ENCODE measurements around the gene KANSL1L.

Gene KANSL1L

DNA sequence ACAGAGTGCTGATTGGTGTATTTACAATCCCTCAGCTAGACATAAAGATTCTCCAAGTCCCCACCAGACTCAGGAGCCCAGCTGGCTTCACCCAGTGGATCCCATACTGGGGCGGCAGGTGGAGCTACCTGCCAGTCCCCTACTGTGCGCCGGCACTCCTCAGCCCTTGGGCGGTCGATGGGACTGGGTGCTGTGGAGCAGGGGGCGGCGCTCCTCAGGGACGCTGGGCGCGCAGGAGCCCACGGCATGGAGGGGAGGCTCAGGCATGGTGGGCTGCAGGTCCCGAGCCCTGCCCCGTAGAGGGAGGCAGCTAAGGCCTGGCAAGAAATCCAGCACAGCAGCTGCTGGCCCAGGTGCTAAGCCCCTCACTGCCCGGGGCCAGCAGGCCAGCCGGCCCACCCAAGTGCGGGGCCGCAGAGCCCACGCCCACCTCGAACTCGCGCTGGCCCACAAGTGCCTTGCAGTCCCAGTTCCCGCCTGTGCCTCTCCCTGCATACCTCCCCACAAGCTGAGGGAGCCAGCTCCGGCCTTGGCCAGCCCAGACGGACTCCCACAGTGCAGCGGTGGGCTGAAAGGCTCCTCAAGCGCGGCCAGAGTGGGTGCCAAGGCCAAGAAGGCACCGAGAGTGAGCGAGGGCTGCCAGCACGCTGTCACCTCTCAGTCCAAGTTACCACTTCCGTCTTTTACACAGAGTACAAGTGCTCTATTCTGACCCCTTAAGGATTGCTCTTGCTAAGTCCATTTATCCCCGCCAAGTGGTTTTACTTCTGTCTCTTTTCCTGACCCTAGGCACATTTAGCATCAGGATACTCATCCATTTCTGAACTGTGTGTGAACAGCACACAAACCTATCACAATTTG, 170.5 kb downstream of the KANSL1L start:
- no peak for DNase-seq (ENCODE audit: low read depth in 4 of 4, low spot score in 1 of 4)

DNA sequence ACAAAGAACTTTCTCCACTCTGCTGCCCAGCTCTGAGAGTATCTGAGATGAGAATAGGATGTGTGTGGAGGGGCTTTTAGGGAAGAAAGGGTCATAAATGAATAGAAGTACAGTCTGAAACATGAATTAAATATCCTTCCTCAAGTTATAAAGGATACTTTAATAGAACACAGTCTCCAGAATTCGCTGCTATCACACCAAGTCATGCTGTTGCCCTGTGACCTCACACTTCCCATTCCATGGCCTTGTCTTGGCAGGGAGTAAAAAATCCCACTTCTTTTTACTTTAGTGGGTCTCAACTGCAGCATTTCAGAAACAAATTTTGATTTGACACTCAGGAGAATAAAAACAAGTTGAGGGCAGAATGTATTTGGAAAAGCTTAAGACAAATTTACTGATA, 172.6 kb downstream of the KANSL1L start:
- DNase-seq (ENCODE audit: low read depth in 4 of 4, low spot score in 1 of 4), result no peak

DNA sequence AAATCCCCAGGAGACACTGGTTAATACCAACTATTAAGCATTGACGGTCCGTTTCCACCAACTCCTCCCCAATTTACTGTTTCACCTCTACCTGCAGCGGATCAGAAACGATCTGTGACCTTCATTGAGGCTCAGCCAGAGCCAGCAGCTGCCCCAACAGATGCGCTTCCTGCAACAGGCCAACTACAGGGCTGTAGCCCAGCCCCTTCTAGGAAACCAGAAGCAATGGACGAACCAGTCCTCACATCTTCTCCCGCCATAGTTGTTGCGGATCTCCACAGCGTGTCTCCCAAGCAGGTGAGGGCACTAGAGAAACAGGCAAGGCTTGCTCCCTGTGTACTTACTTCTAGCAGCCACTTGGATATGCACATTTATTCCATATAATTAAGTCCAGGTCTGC, 177.2 kb downstream of the KANSL1L start:
- no peak for DNase-seq (ENCODE audit: low read depth in 4 of 4, low spot score in 1 of 4)

DNA sequence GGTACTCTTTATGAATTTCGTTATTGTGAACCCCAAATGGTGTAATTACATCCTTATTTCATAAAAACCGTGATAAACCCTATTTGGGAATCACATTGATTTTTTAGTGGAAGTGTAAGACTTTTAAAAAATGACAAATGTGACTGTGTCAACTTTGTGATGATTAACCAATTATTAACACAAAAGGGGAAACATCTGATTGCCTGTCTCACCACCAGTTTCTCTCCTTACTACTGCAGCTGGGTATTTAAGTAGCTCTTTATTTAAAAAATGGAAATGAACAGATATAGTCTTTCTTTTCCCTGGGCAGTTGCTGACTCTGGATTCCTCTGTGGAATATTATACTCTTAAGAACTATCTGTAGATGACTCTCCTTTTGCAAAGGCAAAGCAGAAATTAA, 180.4 kb downstream of the KANSL1L start:
- DNase-seq (ENCODE audit: low read depth in 4 of 4, low spot score in 1 of 4), result no peak

DNA sequence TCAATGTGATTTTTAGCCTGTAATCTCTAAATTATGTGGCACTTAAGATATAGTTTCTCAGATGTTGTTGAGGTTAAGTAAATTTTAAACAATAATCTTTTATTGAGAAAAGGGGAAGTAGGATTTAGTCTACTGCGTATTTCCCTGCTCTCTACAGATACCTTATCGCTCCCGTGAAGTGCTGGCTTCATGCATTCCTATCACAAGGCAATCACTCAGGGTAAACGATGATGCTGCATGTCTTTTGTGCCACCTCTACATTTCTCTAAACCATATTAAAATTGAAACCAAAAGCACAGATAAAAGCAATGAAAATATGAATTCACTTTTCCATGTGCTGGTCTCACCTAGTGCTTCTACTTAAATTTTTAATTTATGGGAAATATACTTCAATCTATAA, 183.2 kb downstream of the KANSL1L start:
- no peak for DNase-seq (ENCODE audit: low read depth in 4 of 4, low spot score in 1 of 4)

DNA sequence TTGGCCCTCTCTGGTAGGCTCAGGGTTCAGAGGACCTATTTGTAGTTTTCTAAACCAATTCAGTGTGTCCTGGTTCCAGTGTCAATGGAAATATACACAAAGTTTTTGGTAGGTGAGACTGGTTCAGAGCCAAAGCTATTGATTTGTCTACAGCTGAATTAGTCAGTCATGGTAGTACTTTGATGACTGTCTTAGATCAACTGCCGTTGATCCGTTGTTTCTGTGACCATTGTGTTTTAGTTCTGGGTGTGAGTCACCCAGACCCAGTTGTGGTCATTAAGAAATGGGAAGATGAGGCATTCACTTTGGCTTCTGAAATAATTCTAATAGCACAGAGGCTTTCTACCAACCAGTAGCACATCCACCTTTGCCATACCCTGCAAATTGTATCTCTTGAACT, 184.8 kb downstream of the KANSL1L start:
- no peak for DNase-seq (ENCODE audit: low read depth in 4 of 4, low spot score in 1 of 4)

DNA sequence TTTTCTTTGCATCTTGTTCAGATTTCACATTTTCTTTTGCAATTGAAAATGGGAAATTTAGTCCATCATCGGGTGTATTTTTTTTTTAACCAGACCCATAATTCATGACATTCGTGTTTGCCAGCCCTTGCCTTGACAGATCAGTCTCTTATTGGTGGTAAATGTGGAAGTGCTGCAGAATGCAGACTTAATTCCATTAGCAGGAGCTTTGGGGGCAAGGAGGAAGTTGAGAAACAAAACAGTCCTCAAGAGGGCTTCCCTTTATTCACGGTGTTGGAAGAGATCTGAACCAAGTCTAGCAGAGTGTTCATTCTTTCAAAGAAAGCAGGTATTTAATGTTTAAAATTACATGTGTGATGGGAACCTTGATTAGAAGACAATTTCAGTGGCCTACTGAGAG, 185.3 kb downstream of the KANSL1L start:
- DNase-seq (ENCODE audit: low read depth in 4 of 4, low spot score in 1 of 4), result no peak

DNA sequence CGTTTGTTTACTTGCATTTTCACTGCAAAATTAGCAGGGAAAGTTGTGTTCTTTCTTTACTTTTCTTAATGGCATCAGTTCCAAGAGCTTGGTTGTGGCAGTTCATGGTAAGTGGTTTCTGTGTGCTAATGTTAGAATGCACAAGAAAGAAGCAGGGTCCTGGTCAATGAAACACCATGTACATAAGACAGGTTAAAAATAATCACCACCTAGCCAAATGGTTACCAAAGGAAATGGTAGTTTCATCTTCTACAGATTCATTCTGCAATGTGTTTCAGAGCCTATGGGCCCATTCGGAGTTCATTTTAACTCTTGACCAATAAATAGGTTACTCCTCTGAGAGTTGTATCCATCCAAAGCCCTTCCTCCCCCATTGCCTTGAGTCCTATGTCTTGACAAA, 186.9 kb downstream of the KANSL1L start:
- DNase-seq (ENCODE audit: low read depth in 4 of 4, low spot score in 1 of 4), result no peak

DNA sequence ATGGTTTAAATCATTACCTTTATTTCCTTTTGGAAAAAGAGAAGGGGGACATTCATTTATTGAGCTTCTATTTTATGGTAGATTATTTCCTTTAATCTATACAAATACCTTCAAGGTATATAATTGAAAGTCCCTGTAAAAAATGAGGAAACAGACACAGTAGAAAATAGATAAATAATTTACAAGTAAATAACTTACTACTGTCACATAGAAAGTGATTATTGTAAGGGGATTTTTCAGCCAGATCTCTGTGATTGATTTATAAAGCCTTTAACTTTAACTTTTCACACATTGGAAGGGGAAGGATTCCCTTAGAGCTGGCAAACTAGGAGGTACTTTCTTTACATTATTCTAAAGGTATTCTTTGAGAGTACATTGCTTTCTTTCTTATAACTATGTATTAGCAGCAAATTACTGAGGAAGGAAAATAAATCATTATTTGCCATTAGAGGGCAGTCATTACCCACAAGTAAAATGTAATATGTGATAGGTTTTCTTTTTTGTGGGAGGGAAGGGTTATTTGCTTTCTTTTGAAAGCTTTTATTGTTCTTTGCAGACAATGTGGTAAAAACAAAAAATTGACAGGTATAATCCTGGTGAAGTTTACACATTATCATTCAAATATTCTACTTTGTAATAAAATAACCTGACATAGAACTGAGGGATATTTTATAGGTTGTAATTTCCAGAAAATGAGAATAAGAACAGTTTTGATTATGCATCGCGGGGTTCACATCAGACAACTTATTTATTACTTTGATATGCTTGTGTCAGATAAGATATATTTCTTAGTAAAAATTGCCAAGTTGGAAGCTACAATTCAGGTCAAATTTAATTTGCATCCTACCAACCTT, 193.6 kb downstream of the KANSL1L start:
- DNase-seq (ENCODE audit: low read depth in 4 of 4, low spot score in 1 of 4), result no peak

DNA sequence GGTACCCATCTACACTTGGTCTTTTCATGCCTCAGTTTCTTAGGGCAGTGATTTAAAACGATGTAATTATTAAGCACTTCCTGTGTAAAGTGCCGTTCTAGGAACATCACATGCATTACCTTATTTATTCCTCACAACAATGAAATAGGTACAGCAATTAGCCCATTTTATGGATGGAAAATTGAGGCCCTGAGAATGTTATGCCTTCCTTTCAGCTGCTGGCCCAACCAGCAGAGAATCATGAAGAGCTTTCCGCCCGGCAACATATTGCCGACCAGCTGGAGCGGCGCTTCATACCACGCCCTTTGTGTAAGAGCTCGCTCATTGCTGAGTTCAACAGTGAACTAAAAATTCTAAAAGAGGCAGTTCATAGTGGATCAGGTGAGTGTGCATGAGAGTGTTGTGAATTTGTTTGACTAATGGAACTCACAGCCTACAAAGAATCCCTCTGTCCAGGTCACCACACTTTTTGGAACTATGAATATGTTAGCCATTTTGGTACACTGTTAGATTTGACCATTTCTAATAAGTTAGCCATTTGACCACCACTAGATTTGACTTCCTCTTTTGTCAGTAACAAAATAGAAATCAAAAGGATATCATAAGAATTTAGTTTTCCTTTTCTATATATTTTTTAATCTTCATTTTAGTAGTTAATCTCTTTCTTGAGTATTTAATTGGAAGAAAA, 194.4 kb downstream of the KANSL1L start:
- DNase-seq (ENCODE audit: low read depth in 4 of 4, low spot score in 1 of 4), result no peak

DNA sequence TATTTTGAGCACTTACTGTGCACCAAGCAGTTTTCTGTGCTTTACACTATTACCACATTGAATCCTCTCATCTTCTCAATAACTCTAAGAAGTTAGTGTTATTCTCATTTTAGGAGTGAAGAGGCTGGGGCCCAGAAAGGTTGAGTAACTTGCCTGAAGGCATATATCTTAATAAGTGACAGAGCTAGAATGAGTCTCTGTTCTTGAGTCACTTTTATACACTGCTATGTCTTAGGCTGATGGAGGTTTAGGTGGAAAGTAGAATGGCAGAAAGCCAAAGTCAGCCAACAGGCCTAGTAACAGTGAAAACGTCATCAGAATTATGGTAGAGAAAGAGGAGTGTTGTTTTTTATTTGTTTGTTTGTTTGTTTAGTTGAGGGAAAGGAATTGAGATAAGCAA, 196.6 kb downstream of the KANSL1L start:
- DNase-seq (ENCODE audit: low read depth in 4 of 4, low spot score in 1 of 4), result no peak

DNA sequence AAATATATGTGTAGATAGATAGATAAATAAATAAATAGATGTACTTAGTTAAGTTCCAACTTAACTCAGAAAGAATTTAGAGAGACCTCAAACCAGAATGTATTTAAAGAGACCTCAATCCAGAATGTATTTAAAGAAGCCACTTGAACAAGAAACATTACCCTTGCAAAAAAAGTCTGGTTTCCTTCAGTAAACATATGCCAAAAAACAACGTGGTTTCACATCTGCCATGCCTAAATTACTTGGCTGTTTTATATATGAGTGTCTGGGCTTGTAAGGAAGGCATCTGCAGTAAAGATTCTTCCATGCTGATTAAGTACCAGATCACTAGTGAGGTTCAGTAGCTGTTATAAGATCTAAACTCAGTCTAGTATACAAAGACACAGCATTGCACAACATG, 197.9 kb downstream of the KANSL1L start:
- no peak for DNase-seq (ENCODE audit: low read depth in 4 of 4, low spot score in 1 of 4)

Data from stimulated activated CD4-positive, alpha-beta T cell treated with anti-CD3 and anti-CD28 coated beads, Interleukin-1b, Interleukin-23, amount 100 ng/mL, for 24 hours (primary cell).